DMS53 (cell line): ENCODE results near the gene MTHFSD.
A peak's percentile ranks its signal among the peaks of the same experiment; 100 is the strongest.

ENCODE experiments used
- DNase-seq: peaks from one replicate; lab custom pipeline; 2025; lab: John Stamatoyannopoulos, UW

MTHFSD gene

GRCh38 chr16:86530251-86531190 is 24.5 kb downstream of the MTHFSD start:
- no peak for DNase-seq

- no peak for DNase-seq
These were observed 25.9 kb downstream of the MTHFSD start for GRCh38 chr16:86529160-86529559.

DNA sequence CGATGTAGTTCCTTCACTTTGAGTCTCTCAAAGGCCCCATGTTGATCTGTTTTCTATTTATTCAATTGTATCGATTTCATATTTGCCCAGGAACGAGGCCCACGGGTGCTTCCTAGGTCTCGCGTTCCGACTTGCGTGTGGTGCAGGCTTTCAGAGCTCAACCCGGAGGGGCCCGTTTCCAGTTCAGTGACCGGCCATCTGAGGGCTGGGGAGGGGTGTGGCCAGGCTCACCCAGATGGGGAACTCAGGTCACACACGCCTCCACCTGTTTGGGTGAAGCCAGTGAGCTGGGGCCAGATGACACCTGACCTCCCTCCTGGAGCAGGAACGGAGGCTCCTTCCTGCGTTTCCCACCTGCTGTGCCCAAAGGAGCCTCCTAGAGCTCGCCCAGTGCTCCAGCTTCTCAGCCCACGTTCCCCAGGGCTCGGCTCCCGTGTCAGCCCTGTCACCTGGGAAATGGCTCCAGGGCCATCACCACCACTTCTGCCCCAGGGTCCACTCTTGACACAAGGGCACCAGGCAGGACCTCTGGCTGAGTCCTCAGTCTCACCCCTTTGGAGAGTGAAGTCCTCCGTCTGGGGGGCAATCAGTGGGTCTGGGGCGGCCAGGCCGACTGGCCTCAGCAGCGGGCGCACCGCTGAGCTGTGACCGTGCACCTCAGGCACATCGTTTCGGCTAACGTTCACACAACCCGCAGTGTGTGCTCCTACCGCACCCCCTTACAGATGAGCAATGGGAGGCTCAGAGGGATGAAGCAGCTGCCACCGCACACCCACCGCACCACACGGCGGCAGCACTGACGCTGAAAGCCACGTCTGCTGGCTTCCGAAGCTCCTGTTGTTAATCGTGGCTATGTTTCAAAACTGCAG is 26.7 kb downstream of the MTHFSD start:
- no peak for DNase-seq

DNA sequence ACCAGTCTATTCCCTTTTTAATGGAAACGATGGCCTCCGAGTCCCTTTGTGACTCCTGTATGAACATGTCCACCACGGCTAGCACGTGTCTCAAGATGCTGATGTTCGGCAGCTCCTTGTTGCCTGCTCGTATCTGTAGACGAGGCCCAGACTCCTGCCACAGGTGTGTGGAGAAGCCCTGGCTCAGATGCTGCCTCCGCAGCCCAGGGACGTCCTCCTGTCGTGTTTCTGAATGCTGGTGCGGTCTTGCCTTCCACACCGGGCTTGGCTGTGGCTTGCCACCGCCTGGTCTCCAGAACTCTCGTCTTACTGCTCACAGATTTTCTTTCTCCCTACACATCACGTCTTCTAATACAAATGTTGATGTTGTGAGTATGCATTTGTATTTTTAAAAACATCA is 27.7 kb downstream of the MTHFSD start:
- no peak for DNase-seq

- no peak for DNase-seq
These were observed 29.3 kb downstream of the MTHFSD start for GRCh38 chr16:86525696-86526095.

DNA sequence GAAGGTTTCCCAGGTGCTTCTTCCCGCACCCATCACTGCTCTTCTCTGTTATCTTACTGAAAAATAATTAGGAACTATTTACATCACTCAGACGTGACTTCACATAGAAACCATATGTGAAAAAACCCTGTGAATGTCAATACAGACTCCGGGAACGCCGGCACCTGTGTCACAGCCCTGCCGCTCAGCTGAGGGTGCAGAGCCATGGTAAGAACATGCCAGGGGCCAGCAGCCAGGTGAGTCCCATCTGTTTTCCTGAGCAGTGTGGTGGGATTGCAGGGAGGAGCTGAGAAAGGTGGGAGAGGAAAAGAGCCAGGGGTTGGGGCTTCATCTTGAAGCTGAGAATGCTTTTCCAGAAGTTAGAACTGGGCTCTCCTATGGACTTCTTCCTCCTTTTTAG is 31.0 kb downstream of the MTHFSD start:
- no peak for DNase-seq

GRCh38 chr16:86523166-86523740 is 31.8 kb downstream of the MTHFSD start:
- no peak for DNase-seq

DNA sequence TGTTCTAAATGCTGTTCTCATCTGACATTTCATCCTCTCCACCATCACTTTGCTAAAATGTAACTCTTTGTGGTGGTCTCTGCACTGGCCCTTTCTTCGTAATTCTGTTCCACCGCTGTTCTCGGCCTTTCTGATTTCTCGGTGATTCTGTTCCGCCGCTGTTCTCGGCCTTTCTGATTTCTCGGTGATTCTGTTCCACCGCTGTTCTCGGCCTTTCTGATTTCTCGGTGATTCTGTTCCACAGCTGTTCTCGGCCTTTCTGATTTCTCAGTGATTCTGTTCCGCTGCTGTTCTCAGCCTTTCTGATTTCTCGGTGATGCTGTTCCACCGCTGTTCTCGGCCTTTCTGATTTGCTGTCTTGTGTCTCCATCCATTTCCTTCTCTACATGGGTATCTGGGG is 32.4 kb downstream of the MTHFSD start:
- no peak for DNase-seq

DNA sequence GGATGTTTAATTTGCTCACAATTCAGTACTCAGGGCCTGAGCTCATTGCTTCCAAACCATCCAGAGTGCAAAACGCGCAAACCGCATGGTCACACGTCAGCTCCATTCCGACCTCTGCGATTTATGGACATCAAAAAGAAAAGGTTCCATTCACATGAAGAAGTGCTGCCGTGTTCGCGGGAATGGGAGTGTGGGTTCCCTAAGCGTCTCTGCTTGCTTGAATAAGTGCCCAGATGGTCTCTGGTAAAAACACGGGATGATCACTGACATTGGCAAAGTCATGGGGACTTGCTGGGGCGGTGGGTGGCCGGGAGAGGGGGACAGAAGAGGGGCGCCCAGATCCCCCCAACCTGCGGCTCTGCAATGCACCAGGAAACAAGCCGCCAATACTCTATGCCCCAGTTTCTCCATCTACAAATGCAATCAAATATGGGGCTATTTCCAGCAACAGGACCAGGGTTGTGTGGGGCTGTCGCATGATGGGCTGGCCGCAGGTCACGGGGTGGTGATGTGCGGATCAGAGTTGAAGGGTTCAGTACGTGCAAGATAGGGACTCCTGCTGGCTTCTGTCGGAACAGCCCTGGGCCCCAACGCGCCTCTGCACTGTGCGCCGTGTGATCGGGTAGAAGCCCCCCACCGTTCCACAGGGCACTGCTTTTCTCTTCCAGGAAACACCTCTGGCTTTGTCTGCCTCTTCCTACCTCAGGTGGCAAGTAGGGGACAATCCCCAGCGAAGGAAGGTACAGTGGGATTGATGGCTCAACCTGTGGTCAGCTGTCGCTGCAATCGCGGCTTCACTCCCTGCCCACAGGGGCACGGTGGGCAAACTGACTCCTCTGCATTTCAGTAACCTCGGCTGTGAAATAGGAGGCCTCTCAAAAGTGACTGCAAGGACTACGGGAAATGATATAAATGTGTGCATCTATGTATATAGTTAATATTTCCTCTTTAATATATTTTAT is 33.5 kb downstream of the MTHFSD start:
- no peak for DNase-seq

GRCh38 chr16:86520317-86521210 is 34.5 kb downstream of the MTHFSD start:
- DNase-seq, result no peak

- peak; percentile 57 for DNase-seq
These were observed 35.3 kb downstream of the MTHFSD start for GRCh38 chr16:86519649-86520316.

GRCh38 chr16:86519007-86519648 is 35.9 kb downstream of the MTHFSD start:
- no peak for DNase-seq

DNA sequence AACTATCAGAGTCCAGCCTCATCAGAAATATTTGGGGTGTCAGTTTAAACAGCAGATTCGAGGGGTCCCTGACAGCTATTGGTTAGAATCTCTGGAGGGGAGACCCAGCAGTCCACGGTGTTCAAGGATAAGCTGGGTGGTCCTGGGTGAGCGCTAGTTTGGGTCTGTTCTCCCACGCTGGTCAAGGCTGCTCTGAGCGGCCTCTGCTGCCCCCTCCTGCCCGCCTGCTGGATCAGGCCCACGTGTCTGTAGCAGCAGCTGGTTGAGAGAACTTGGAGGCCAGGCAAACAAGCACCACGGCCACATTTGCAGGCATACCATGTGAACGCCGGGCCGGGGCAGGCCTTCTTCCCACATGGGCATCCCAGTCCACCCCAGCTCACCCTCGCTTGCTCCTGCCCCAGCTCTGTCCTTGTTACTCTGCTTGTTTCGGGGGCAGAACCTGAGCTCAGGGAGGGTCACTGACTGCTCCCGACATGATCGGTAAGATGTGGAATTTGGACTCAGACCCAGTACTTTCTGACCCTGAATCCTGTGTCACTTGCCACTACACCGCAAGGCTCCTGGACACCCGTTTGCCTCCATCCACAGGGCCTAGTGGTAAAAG is 37.3 kb downstream of the MTHFSD start:
- DNase-seq, result peak; percentile 65

- DNase-seq, result no peak
These were observed 38.0 kb downstream of the MTHFSD start for GRCh38 chr16:86517033-86517432.

DNA sequence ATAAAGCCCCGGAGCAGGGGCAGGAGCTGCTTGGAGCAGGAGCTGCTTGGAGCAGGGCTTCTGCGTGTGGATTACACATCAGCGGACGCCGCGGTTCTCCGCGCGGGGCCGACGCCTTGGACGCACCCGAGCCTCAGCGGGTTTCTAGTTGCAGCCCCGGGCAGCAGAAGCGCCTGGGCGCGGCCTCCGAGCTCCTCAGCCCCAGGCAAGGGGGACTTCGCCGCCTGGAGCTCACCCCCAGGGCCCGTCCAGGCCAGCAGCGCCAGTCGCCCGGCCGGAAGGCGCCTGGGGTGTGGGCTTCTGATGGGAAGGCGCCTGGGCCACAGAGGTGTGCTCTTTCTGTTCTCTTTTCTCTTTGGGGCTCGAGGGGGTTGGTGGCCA is 38.4 kb downstream of the MTHFSD start:
- no peak for DNase-seq

- no peak for DNase-seq
These were observed 39.0 kb downstream of the MTHFSD start for GRCh38 chr16:86515777-86516622.

DNA sequence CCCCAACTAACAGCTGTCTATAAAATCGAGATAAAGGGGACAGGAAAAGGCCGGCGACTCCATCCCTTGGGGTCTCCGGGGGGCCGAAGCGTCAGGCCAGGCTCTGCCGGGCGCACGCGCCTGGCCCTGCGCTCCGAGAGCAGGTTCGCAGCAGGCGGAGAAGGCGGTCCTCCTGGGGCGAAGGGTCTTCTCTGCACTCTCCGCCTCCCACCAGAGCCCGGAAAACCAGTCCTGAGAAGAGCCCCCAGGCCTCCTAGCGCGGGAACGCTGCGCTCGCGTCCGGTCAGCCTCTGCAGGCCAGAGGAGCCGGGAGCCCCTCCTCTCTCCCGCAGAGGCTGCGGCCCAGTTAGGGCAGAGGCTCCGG is 39.6 kb downstream of the MTHFSD start:
- no peak for DNase-seq
